Measurements from ENCODE around the gene GAGE12J. TPM values are rescaled to one million over a fixed set of nuclear protein-coding genes. Genes with fewer than 3 reads are reported as not detected.

The GAGE12J gene
- total RNA-seq, 1 experiment from 2014 or later = not detected

GRCh38 chrX:49273181-49273727 is 48.6 kb upstream of the GAGE12J start:
- no peak overlapping the region for H3K4me2 ChIP-seq (ENCODE audit: low read length)
- ChIA-PET RAD21 (ENCODE audit: low non-redundant PET in 1 of 2, low total read pairs in 2 of 2, uncharacterized antibody in 2 of 2, unreplicated experiment in 2 of 2) (no interaction called here), CTCF (no interaction called here), POLR2A (no interaction called here)
- TF ChIP-seq MAX (IDR thresholded peaks at IDR 0.05) (no peak), ATF3 (IDR thresholded peaks at IDR 0.05) (no peak), YY1 (IDR thresholded peaks at IDR 0.05; ENCODE audit: extremely low read depth, insufficient replicate concordance, low read depth, low read length) (no peak), EZH2 (IDR thresholded peaks at IDR 0.05) (no peak), CTCF (IDR thresholded peaks at IDR 0.05 in 2 of 3, conservative IDR thresholded peaks at IDR 0.05 in 1 of 3; ENCODE audit: borderline replicate concordance in 1 of 3, insufficient read depth in 1 of 3, low read depth in 2 of 3, low read length in 2 of 3) (no peak), SIN3A (IDR thresholded peaks at IDR 0.05; ENCODE audit: low read depth) (no peak)
- H4K20me1 ChIP-seq (ENCODE audit: insufficient read depth) = no peaks in the 10 kb centered on the region
- no TSS peak for BruUV-seq (replicated peaks)
- ATAC-seq = no peak
- no peak for DNase-seq (ENCODE audit: low read depth, low spot score)
- no peak overlapping the region for H3K27ac ChIP-seq (ENCODE audit: low read depth, low read length)
- H2AFZ ChIP-seq (ENCODE audit: low read depth, low read length, poor library complexity, severe bottlenecking) = no peak overlapping the region
- no peak overlapping the region for H3K9ac ChIP-seq (ENCODE audit: low read length)
- H3K9me3 ChIP-seq (ENCODE audit: control insufficient read depth in 1 of 2, insufficient read depth in 1 of 2, low read depth in 1 of 2, low read length in 2 of 2) = no peaks in the 10 kb centered on the region
- no peaks in the 10 kb centered on the region for H3K36me3 ChIP-seq (ENCODE audit: control insufficient read depth in 1 of 2, insufficient read depth in 2 of 2, low read length in 2 of 2)
- no peak overlapping the region for H3K4me3 ChIP-seq (replicated peaks in 1 of 2; ENCODE audit: low read depth in 1 of 2, low read length in 2 of 2)
- H3K79me2 ChIP-seq (ENCODE audit: insufficient read depth, low read length) = peaks cover 3% of the 10 kb centered on the region; the same call in 1 of the 2 replicates
- H3K9me2 ChIP-seq (ENCODE audit: insufficient read depth) = no peaks in the 10 kb centered on the region
- intact Hi-C loops (cut with micrococcal nuclease) = no loop called here
- H3K4me1 ChIP-seq (ENCODE audit: control insufficient read depth in 1 of 2, insufficient read depth in 2 of 2, low read length in 2 of 2) = peaks cover 8 to 21% of the 10 kb centered on the region in 2 experiments
- no peaks in the 10 kb centered on the region for H3K27me3 ChIP-seq (ENCODE audit: insufficient read depth, low read length)

- no peak for ATAC-seq
- Histone ChIP-seq H3K4me1 (ENCODE audit: control insufficient read depth in 1 of 2, insufficient read depth in 2 of 2, low read length in 2 of 2) (peaks cover 0 to 6% of the 10 kb centered on the region in 2 experiments; a peak in 3 of 4 replicates), H3K27me3 (ENCODE audit: insufficient read depth, low read length) (no peaks in the 10 kb centered on the region), H3K4me3 (replicated peaks in 1 of 2; ENCODE audit: low read depth in 1 of 2, low read length in 2 of 2) (no peak overlapping the region), H4K20me1 (ENCODE audit: insufficient read depth) (no peaks in the 10 kb centered on the region), H3K4me2 (ENCODE audit: low read length) (no peak overlapping the region), H3K9me2 (ENCODE audit: insufficient read depth) (no peaks in the 10 kb centered on the region), H2AFZ (ENCODE audit: low read depth, low read length, poor library complexity, severe bottlenecking) (no peak overlapping the region), H3K79me2 (ENCODE audit: insufficient read depth, low read length) (no peaks in the 10 kb centered on the region), H3K27ac (ENCODE audit: low read depth, low read length) (no peak overlapping the region), H3K36me3 (ENCODE audit: control insufficient read depth in 1 of 2, insufficient read depth in 2 of 2, low read length in 2 of 2) (no peaks in the 10 kb centered on the region), H3K9me3 (ENCODE audit: control insufficient read depth in 1 of 2, insufficient read depth in 1 of 2, low read depth in 1 of 2, low read length in 2 of 2) (no peaks in the 10 kb centered on the region), H3K9ac (ENCODE audit: low read length) (no peak overlapping the region)
- no TSS peak for BruUV-seq (replicated peaks)
- CTCF ChIA-PET = no interaction called here
- no peak for DNase-seq (ENCODE audit: low read depth, low spot score)
- TF ChIP-seq RAD21 (IDR thresholded peaks at IDR 0.05; ENCODE audit: low read depth) (no peak), CEBPB (IDR thresholded peaks at IDR 0.05; ENCODE audit: low read depth) (no peak), EZH2 (IDR thresholded peaks at IDR 0.05) (no peak), REST (IDR thresholded peaks at IDR 0.05; ENCODE audit: low read depth) (no peak), EGR1 (IDR thresholded peaks at IDR 0.05; ENCODE audit: low read depth) (no peak), JUND (IDR thresholded peaks at IDR 0.05) (no peak), POLR2A (IDR thresholded peaks at IDR 0.05; ENCODE audit: borderline replicate concordance, extremely low read depth, insufficient read depth, insufficient read length) (no peak), SIN3A (IDR thresholded peaks at IDR 0.05; ENCODE audit: low read depth) (no peak), POLR2AphosphoS5 (IDR thresholded peaks at IDR 0.05; ENCODE audit: low read depth, low read length) (no peak)
- intact Hi-C loops (cut with micrococcal nuclease) = no loop called here
- RAD21 ChIA-PET (ENCODE audit: low non-redundant PET in 1 of 2, low total read pairs in 2 of 2, uncharacterized antibody in 2 of 2, unreplicated experiment in 2 of 2) = no interaction called here
- POLR2A ChIA-PET = no interaction called here
Observed at GRCh38 chrX:49276207-49276606, 45.6 kb upstream of the GAGE12J start.
